GM18507 (cell line): ENCODE data around the gene PRDM16.

ENCODE experiments used
- DNase-seq: peaks from one replicate; pipeline ENCODE4 v3.0.0; 2011; ENCODE audit warnings: low read depth; ENCODE audit not compliant: insufficient read length; ENCODE audit errors: extremely low spot score
- FAIRE-seq: peaks from 2 replicates; lab custom pipeline; 2011; peaks lifted over from hg19 to GRCh38; lab: Jason Lieb, UNC

Gene PRDM16

GRCh38 chr1:3294450-3294849 is 225.4 kb downstream of the PRDM16 start:
- DNase-seq: no peak
- no peak for FAIRE-seq

DNA sequence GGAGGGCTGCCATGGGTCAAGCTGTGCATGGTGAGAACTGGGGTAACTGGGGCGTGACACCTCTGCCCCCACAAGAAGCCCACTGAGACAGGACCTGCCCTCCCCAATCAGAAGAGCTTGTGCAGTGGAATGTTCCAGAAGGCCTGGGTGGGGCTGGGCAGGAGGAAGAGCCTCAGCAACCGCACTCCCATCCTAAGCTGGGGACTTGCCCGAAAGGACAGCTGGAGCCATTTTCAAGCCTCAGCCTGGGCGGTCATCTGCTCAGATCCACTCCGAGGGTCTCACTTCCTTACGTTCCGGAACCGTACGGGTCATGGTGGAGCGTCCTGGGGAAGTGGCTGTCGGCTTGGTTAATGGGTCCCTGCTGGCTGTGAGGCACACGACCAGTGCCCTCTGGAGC is 226.8 kb downstream of the PRDM16 start:
- no peak for DNase-seq
- FAIRE-seq: no peak

- FAIRE-seq (no peak), DNase-seq (no peak)
These were observed 227.3 kb downstream of the PRDM16 start for GRCh38 chr1:3296326-3296725.

- no peak for DNase-seq
- FAIRE-seq: no peak
These were observed 227.8 kb downstream of the PRDM16 start for GRCh38 chr1:3296826-3297225.

DNA sequence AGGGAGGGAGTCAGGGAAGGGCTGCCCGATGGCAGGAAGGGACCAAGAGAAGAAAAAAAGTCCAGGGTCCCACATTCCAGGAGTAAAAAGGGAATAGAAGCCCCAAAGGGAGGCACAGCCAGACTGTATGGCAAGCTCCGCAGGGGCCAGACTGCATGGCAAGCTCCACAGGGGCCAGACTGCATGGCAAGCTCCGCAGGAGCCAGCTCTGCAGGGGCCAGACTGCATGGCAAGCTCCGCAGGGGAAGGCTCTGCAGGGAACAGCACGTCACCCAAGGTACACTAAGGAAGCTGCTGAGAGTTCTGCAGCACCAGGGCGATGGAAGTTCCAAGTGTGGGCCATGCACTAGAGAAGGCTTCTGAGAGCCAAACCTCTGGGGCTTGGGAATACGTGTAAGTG is 228.8 kb downstream of the PRDM16 start:
- FAIRE-seq (no peak), DNase-seq (no peak)

- DNase-seq (no peak), FAIRE-seq (no peak)
These were observed 229.2 kb downstream of the PRDM16 start for GRCh38 chr1:3298197-3298596.

DNA sequence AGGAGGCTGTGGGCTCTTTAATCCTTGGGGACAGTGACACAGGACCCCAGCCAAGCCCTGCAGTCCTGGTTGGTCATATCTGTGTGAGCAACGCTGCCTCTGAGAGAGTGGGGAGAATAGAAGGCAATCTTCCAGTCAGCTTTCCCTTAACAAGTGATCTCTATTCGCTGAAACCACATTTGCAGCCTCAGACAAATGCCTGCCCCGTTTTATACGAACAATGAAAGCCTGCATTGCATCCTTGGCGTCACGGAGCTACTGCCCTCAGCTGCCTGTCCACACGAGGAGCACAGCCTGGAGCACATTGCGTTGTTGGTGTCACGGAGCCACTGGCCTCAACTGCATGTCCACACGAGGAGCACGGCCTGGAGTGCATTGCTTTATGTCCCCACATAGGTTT is 235.2 kb downstream of the PRDM16 start:
- FAIRE-seq: no peak
- no peak for DNase-seq

DNA sequence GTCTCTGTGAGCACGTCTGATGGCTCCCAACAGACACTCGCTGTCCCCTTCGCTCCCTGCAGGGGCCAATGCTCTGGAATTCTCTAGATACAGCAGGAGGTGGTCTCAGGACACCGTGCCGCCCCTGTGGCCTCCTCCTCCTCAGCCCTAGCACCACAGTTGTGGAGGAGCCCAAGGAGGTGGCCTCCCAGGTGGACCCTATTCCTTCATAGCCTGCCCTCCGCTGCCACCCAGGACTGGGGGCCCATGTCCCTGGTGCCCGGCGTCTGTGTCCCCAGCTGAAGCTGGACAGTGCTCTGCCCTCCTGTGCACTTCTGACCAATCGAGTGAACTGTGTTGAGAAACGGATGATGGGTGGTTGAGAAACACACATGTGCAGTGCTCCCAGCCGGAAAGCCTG is 235.7 kb downstream of the PRDM16 start:
- FAIRE-seq: no peak
- DNase-seq: no peak

- FAIRE-seq (no peak), DNase-seq (no peak)
These were observed 236.2 kb downstream of the PRDM16 start for GRCh38 chr1:3305156-3305555.

GRCh38 chr1:3306583-3307291 is 237.7 kb downstream of the PRDM16 start:
- no peak for DNase-seq
- FAIRE-seq: peak; percentile 72

DNA sequence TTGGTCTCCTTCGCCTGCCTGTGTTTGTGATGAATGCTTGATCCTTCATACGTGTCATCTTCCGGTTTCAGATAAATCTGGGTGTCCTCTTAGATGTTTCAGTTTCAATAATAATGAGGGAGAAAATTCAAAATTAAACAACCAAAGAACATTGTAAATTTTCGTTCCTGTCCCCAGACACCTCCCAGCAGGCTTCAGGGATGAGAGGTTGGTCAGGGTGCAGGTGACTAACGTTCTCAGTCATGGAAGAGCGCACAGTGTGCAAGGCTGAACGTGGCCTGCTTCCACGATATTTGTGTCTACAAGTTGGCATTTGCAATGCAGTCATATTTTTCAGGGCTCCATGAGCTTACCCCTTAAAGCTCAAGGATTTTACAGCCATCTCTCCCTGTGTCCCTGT is 238.4 kb downstream of the PRDM16 start:
- no peak for FAIRE-seq
- DNase-seq: no peak

GRCh38 chr1:3308053-3308452 is 239.1 kb downstream of the PRDM16 start:
- DNase-seq (no peak), FAIRE-seq (no peak)

GRCh38 chr1:3310718-3311400 is 241.9 kb downstream of the PRDM16 start:
- no peak for FAIRE-seq

DNA sequence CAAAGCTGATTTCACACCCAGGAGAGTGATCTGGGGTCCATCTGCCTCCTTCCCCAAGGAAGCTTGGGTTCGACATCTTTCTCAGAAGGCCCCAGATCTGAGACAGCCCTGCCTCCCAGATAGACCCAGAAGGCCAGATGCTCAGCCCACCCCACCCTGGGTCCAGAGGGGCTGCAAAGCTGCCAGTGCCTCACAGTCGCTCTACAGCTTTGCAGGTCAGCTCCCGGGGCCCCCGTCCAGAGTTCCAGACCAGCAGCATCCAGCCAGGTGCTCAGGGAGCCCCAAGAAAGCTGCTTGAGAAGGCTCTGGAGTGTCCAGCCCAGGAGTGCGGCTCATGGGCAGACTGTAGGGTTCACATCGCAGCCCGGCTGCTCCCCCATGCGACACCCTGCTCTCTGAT is 242.7 kb downstream of the PRDM16 start:
- FAIRE-seq: no peak
- no peak for DNase-seq

More at GRCh38 chr1:3310718-3311400, 241.9 kb downstream of the PRDM16 start:
- DNase-seq: no peak

DNA sequence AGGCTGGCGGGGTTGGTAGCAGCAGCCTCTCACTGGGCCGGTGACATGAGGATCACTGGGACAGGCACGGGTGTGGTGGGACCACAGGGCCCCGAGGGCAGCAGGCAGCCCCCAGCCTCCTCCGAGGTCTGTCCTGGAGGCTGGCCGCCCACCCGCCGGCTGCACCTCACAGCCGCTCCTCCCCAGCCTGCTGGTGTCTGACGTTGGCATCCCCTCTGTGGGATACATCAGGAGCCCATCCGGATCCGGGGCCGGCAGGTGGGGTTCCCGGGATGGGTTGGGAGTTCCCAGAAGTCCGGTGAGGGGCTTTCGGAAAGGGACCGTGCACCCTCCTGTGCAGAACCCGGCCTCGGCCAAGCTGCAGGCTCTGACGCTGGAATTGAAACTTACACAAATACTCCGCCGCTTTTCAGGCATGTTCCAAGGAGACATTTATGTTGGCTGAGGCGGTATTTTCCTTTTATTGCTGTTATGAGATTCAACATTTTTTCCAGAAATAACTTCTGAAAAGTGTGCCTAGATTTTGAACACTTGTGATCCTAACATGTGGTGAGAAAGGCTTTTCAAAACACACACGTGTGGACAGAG is 243.4 kb downstream of the PRDM16 start:
- no peak for DNase-seq
- FAIRE-seq: no peak

GRCh38 chr1:3312898-3313575 is 244.0 kb downstream of the PRDM16 start:
- no peak for FAIRE-seq
- no peak for DNase-seq

- DNase-seq (no peak), FAIRE-seq (no peak)
These were observed 244.6 kb downstream of the PRDM16 start for GRCh38 chr1:3313576-3313950.

DNA sequence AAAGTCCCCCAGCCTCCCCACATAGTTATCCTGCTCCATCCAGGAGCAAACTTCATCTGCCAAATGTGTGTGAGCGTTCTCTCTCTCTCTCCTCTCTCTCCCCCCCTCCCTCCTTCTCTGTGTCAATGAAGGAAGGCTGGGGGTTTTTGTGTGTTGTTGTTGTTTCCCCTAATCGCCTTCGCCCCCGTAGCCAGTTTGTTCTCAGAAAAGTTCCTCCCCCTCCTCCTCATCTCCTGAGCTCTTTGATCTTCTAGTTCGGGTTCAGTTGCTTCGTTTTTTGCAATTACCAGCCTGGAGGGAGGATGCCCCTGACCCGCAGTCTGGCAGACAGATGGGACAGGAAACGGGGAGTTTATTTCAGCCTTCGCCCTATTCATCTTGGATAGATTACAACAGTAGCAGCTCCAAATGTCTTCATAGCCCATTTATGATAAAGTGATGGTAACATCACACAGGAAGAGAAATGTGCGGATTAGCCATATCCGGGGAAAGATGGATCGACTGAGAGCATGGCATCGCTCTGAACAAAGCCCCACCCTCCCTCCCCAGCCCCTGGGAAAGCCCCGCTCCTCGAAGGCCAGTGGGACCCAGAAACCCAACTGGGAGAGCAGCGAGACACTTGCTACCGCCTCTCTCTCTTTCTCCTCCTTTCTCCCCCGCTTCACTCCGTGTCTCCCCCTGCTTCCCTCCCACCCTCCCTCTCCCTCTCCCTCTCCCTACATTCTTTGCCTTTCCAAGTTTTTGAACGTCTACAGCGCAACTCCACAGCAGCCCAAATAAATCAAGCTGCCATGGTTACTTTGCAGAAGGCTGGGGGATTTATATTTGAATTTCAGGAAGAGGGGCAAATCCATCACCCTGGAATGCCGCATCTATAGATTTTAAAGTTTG is 245.7 kb downstream of the PRDM16 start:
- DNase-seq: no peak
- no peak for FAIRE-seq
